Panc1 (cell line): ENCODE results near the gene ESRRB. TPM values are rescaled to one million over a fixed set of nuclear protein-coding genes. Genes with fewer than 3 reads are reported as not detected.

Experiments
- ATAC-seq: fragments of 200-7000 bp; cut with Tn5 transposase; 2 replicates; pipeline ENCODE4 v1.9.1; 2020; ENCODE audit warnings: mild to moderate bottlenecking, moderate library complexity
- BruUV-seq: library from RNA; stranded (reverse); fragments of 400-500 nt; replicated peaks from 2 replicates; lab custom pipeline; 2021; lab: Mats Ljungman, UMichigan
- CTCF ChIA-PET: fragments of 300-600 bp; sonication (Branson Sonifier 250); formaldehyde crosslinking; loops from one replicate; lab custom pipeline; 2022; ENCODE audit warnings: antibody characterized with exemption; lab: Charles Lee
- POLR2A ChIA-PET: fragments of 300-600 bp; sonication (Branson Sonifier 250); formaldehyde crosslinking; loops from one replicate; lab custom pipeline; 2022; ENCODE audit warnings: antibody characterized with exemption; lab: Charles Lee
- DNase-seq: peaks from one replicate; pipeline ENCODE4 v3.0.0-alpha.2; 2010; ENCODE audit warnings: low read depth, low spot score
- H3K27ac ChIP-seq: 2 replicates; pipeline ENCODE4 v1.5.1; 2011; ENCODE audit warnings: mild to moderate bottlenecking, low read length, inconsistent platforms
- H3K27me3 ChIP-seq: fragments of 200-500 bp; sonication (Bioruptor generic); 2 replicates; pipeline ENCODE4 v1.6.0; 2014; ENCODE audit warnings: low read length, inconsistent platforms; ENCODE audit not compliant: control insufficient read depth, insufficient read depth
- H3K36me3 ChIP-seq: fragments of 200-500 bp; sonication (Bioruptor generic); 2 replicates; pipeline ENCODE4 v1.5.1; 2014; ENCODE audit warnings: inconsistent platforms, mild to moderate bottlenecking, low read length, moderate library complexity; ENCODE audit not compliant: control insufficient read depth, insufficient read depth
- H3K4me1 ChIP-seq: 2 replicates; pipeline ENCODE4 v1.5.1; 2011; ENCODE audit warnings: inconsistent platforms, mild to moderate bottlenecking, low read length, moderate library complexity; ENCODE audit not compliant: control insufficient read depth, insufficient read depth
- H3K4me3 ChIP-seq, 2 experiments: 2 replicates each; pipeline ENCODE4 v1.5.1; 2011 to 2012; ENCODE audit warnings: low read depth in 2 of 2, low read length in 2 of 2, mild to moderate bottlenecking in 2 of 2, inconsistent platforms in 1 of 2, moderate library complexity in 1 of 2
- H3K9me3 ChIP-seq: fragments of 200-500 bp; sonication (Bioruptor generic); 2 replicates; pipeline ENCODE4 v1.5.1; 2014; ENCODE audit warnings: low read depth, mild to moderate bottlenecking, inconsistent platforms, low read length, moderate library complexity; ENCODE audit not compliant: control insufficient read depth, insufficient read depth
- CTCF ChIP-seq: fragments of 450-650 bp; IDR thresholded peaks from 2 replicates; pipeline ENCODE4 v1.5.1; 2017; ENCODE audit warnings: mild to moderate bottlenecking
- POLR2AphosphoS5 ChIP-seq: IDR thresholded peaks from 2 replicates; pipeline ENCODE4 v1.6.1; 2012; ENCODE audit warnings: mild to moderate bottlenecking, low read depth, low read length, moderate library complexity
- REST ChIP-seq, 2 experiments: IDR thresholded peaks; 2 replicates each; pipeline ENCODE4 v1.6.1; 2011 to 2012; ENCODE audit warnings: low read depth in 2 of 2, control low read depth in 1 of 2, low read length in 1 of 2, mild to moderate bottlenecking in 1 of 2, moderate library complexity in 1 of 2; ENCODE audit not compliant: insufficient read depth in 1 of 2
- SIN3A ChIP-seq: IDR thresholded peaks from 2 replicates; pipeline ENCODE4 v1.6.1; 2012; ENCODE audit warnings: low read depth, mild to moderate bottlenecking, low read length, moderate library complexity, borderline replicate concordance; ENCODE audit not compliant: insufficient read depth
- TCF7L2 ChIP-seq: IDR thresholded peaks from 2 replicates; pipeline ENCODE4 v1.6.1; 2011; ENCODE audit warnings: mild to moderate bottlenecking, low read depth, low read length, inconsistent platforms
- in situ Hi-C: cut with HindIII; loops from 2 replicates; pipeline ENCODE4 v1.10.0; 2016; ENCODE audit warnings: low sequenced_read_pairs, low pct_unique_long_range_greater_than_20kb
- intact Hi-C: fragments of 100-400 bp; cut with micrococcal nuclease; formaldehyde crosslinking; loops from one replicate; pipeline ENCODE4 v1.10.0; 2022; ENCODE audit not compliant: unreplicated experiment
- total RNA-seq: library from RNA; stranded (reverse); gene quantifications from one replicate; pipeline ENCODE4 v1.2.1, GENCODE V29; 2021; ENCODE audit not compliant: unreplicated experiment

Gene ESRRB
- total RNA-seq, 1 experiment from 2014 or later: not detected

GRCh38 chr14:76354310-76354709 is 21.6 kb upstream of the ESRRB start:
- Histone ChIP-seq H3K27ac (no peak overlapping the region), H3K36me3 (no peaks in the 10 kb centered on the region), H3K9me3 (no peaks in the 10 kb centered on the region), H3K4me1 (no peaks in the 10 kb centered on the region), H3K4me3 (no peak overlapping the region), H3K27me3 (peaks cover 11% of the 10 kb centered on the region)
- no TSS peak for BruUV-seq
- TF ChIP-seq TCF7L2 (no peak), REST (IDR thresholded peaks at IDR 0.05; ENCODE audit: insufficient read depth in 1 of 2, low read depth in 2 of 2, low read length in 1 of 2) (no peak), SIN3A (no peak), CTCF (no peak)
- in situ Hi-C loops: no loop called here
- DNase-seq (no peak), ATAC-seq (no peak)
- ChIA-PET CTCF (no interaction called here), POLR2A (no interaction called here)
- intact Hi-C loops: loop anchor here (10.0 kb wide), 1 partner anchor 300 kb away; no protein-coding TSS in a partner anchor

- TF ChIP-seq CTCF (no peak), TCF7L2 (no peak), POLR2AphosphoS5 (no peak), SIN3A (no peak), REST (IDR thresholded peaks at IDR 0.05; ENCODE audit: insufficient read depth in 1 of 2, low read depth in 2 of 2, low read length in 1 of 2) (no peak)
- in situ Hi-C loops (no loop called here), intact Hi-C loops (loop anchor here (10.0 kb wide), 1 partner anchor 301 kb away; no protein-coding TSS in a partner anchor)
- Histone ChIP-seq H3K4me3 (no peak overlapping the region), H3K27ac (no peak overlapping the region), H3K36me3 (no peaks in the 10 kb centered on the region), H3K4me1 (no peaks in the 10 kb centered on the region), H3K27me3 (peaks cover 11% of the 10 kb centered on the region), H3K9me3 (no peaks in the 10 kb centered on the region)
- DNase-seq (no peak), ATAC-seq (no peak)
- ChIA-PET POLR2A (no interaction called here), CTCF (no interaction called here)
- no TSS peak for BruUV-seq
Measured at GRCh38 chr14:76355771-76356170, 20.2 kb upstream of the ESRRB start.
